Measurements from ENCODE around the gene B3GALT4. TPM values are rescaled to one million over a fixed set of nuclear protein-coding genes. Genes with fewer than 3 reads are reported as not detected.

Gene B3GALT4
- 18.2 and 21.6 TPM in 2 replicates for total RNA-seq (2022)
- percentile 63 among the genes with signal in this experiment for Bru-seq, nascent RNA
- BruChase-seq, experiment 1, labeled RNA remaining after a 6-hour chase = percentile 66 among the genes with signal in this experiment
- BruChase-seq, experiment 2, labeled RNA remaining after a 2-hour chase = percentile 70 among the genes with signal in this experiment
- long read RNA-seq, transcript B3GALT4-204 (1 exons, 1,694 nt) = major isoform, 32 of 32 reads
- long read RNA-seq, partial matches to known transcripts = 0 of 32 reads
- long read RNA-seq, other reads (novel, unspliced or antisense) = 0 of 32 reads

GRCh38 chr6:33276864-33277662 is at the start of gene B3GALT4:
B3GALT4 (plus strand) TSS chr6:33277123; CDS start chr6:33277420, 297 bp downstream.
- Mint-ChIP-seq H3K27ac (ENCODE audit: unreplicated experiment) (peak within 1 kb of the TSS; percentile 100), H3K9me3 (ENCODE audit: low read depth, unreplicated experiment) (no peaks in the 10 kb centered on the region), H3K4me3 (ENCODE audit: low read depth, unreplicated experiment) (peak within 1 kb of the TSS; percentile 94), H3K27me3 (ENCODE audit: unreplicated experiment) (peaks cover 5% of the 10 kb centered on the region), H3K36me3 (ENCODE audit: insufficient read depth, unreplicated experiment) (peaks cover 100% of the 10 kb centered on the region), H3K4me1 (ENCODE audit: low read depth, unreplicated experiment) (peaks cover 60% of the 10 kb centered on the region)
- peak; percentile 96 for DNase-seq
- CTCF ChIA-PET = interaction anchor here (0.6 to 2.2 kb wide), 13 partner anchors 10 to 149 kb away, joined by 3 to 14 read pairs (median 4); partner anchors contain the start of genes PFDN6 and WDR46
- no TSS peak for BruUV-seq (replicated peaks)
- intact Hi-C loops (cut with micrococcal nuclease; ENCODE audit: unreplicated experiment) = no loop called here
- peak; percentile 74 for TF ChIP-seq CTCF (IDR thresholded peaks at IDR 0.05; ENCODE audit: unreplicated experiment)

- Mint-ChIP-seq H3K9me3 (ENCODE audit: low read depth, unreplicated experiment) (no peaks in the 10 kb centered on the region), H3K27ac (ENCODE audit: unreplicated experiment) (no peak overlapping the region), H3K4me3 (ENCODE audit: low read depth, unreplicated experiment) (no peak overlapping the region), H3K27me3 (ENCODE audit: unreplicated experiment) (peaks cover 86% of the 10 kb centered on the region), H3K36me3 (ENCODE audit: insufficient read depth, unreplicated experiment) (no peaks in the 10 kb centered on the region), H3K4me1 (ENCODE audit: low read depth, unreplicated experiment) (peaks cover 14% of the 10 kb centered on the region)
- no peak for TF ChIP-seq CTCF (IDR thresholded peaks at IDR 0.05; ENCODE audit: unreplicated experiment)
- DNase-seq = no peak
- no TSS peak for BruUV-seq (replicated peaks)
- CTCF ChIA-PET = interaction anchor here (0.7 kb wide), 1 partner anchor 13 kb away, joined by 3 read pairs; no protein-coding TSS in a partner anchor
- intact Hi-C loops (cut with micrococcal nuclease; ENCODE audit: unreplicated experiment) = no loop called here
Observed at GRCh38 chr6:33235221-33235634, 41.7 kb upstream of the B3GALT4 start.

GRCh38 chr6:33236328-33236727 is 40.6 kb upstream of the B3GALT4 start:
- Mint-ChIP-seq H3K36me3 (ENCODE audit: insufficient read depth, unreplicated experiment) (no peaks in the 10 kb centered on the region), H3K9me3 (ENCODE audit: low read depth, unreplicated experiment) (no peaks in the 10 kb centered on the region), H3K4me1 (ENCODE audit: low read depth, unreplicated experiment) (peaks cover 10% of the 10 kb centered on the region), H3K4me3 (ENCODE audit: low read depth, unreplicated experiment) (no peak overlapping the region), H3K27me3 (ENCODE audit: unreplicated experiment) (peaks cover 87% of the 10 kb centered on the region), H3K27ac (ENCODE audit: unreplicated experiment) (no peak overlapping the region)
- no TSS peak for BruUV-seq (replicated peaks)
- intact Hi-C loops (cut with micrococcal nuclease; ENCODE audit: unreplicated experiment) = no loop called here
- DNase-seq = no peak
- CTCF ChIA-PET = interaction anchor here (0.6 to 1.4 kb wide), 2 partner anchors 12 to 1347 kb away, joined by 3 to 4 read pairs; no protein-coding TSS in a partner anchor
- no peak for TF ChIP-seq CTCF (IDR thresholded peaks at IDR 0.05; ENCODE audit: unreplicated experiment)

- TF ChIP-seq CTCF (IDR thresholded peaks at IDR 0.05; ENCODE audit: unreplicated experiment) = no peak
- CTCF ChIA-PET = interaction anchor here (1.4 kb wide), 1 partner anchor 11 kb away, joined by 4 read pairs; no protein-coding TSS in a partner anchor
- Mint-ChIP-seq H3K27me3 (ENCODE audit: unreplicated experiment) (peaks cover 87% of the 10 kb centered on the region), H3K9me3 (ENCODE audit: low read depth, unreplicated experiment) (no peaks in the 10 kb centered on the region), H3K4me3 (ENCODE audit: low read depth, unreplicated experiment) (no peak overlapping the region), H3K4me1 (ENCODE audit: low read depth, unreplicated experiment) (peaks cover 6% of the 10 kb centered on the region), H3K27ac (ENCODE audit: unreplicated experiment) (no peak overlapping the region), H3K36me3 (ENCODE audit: insufficient read depth, unreplicated experiment) (no peaks in the 10 kb centered on the region)
- no TSS peak for BruUV-seq (replicated peaks)
- intact Hi-C loops (cut with micrococcal nuclease; ENCODE audit: unreplicated experiment) = no loop called here
- no peak for DNase-seq
Observed at GRCh38 chr6:33236852-33237251, 40.1 kb upstream of the B3GALT4 start.

All from Calu3 (cell line).